ENCODE results near the gene HBM. TPM values are rescaled to one million over a fixed set of nuclear protein-coding genes. Genes with fewer than 3 reads are reported as not detected.
"Not testable (repeated sequence)": the region's sequence is repeated elsewhere in the genome, so short reads cannot be mapped to it uniquely, and the experiment has no call there.

Gene HBM
- polyA plus RNA-seq, 1 of the 3 experiments (the other 2 are of a cell fraction): not detected

GRCh38 chr16:159136-159849 lies 6.5 kb upstream of the HBM start:
- Histone ChIP-seq H3K4me2 (no peak overlapping the region), H3F3A (replicated peaks; ENCODE audit: insufficient read depth) (no peaks in the 10 kb centered on the region), H3K4me1 (ENCODE audit: control insufficient read depth in 1 of 2, insufficient read depth in 2 of 2, low read depth in 1 of 2, low read length in 1 of 2) (peaks cover 0 to 7% of the 10 kb centered on the region in 2 experiments; a peak in 1 of 4 replicates), H3K36me3 (replicated peaks in 1 of 2; ENCODE audit: control insufficient read depth in 1 of 2, insufficient read depth in 2 of 2, low read length in 1 of 2) (no peaks in the 10 kb centered on the region), H3K9ac (no peak overlapping the region), H3K79me2 (ENCODE audit: insufficient read depth) (no peaks in the 10 kb centered on the region), H2AFZ (ENCODE audit: low read depth) (no peak overlapping the region), H3K27me3 (ENCODE audit: insufficient read depth) (no peaks in the 10 kb centered on the region; the same call in 1 of the 2 replicates), H4K20me1 (ENCODE audit: insufficient read depth) (no peaks in the 10 kb centered on the region), H3K27ac (ENCODE audit: low read depth in 2 of 2, low read length in 1 of 2) (no peak overlapping the region), H3K4me3 (ENCODE audit: low read depth in 2 of 2, low read length in 1 of 2) (no peak overlapping the region), H3K9me2 (no peaks in the 10 kb centered on the region), H3K9me3 (no peaks in the 10 kb centered on the region)
- POLR2A ChIA-PET: no interaction called here
- TF ChIP-seq NRF1 (IDR thresholded peaks at IDR 0.05; ENCODE audit: low read depth, low read length) (no peak), YY1 (IDR thresholded peaks at IDR 0.05; ENCODE audit: low read depth) (no peak), EZH2phosphoT487 (IDR thresholded peaks at IDR 0.05; ENCODE audit: borderline replicate concordance, low read depth) (no peak), EP300 (IDR thresholded peaks at IDR 0.05; ENCODE audit: borderline replicate concordance in 1 of 2, low read depth in 1 of 2, low read length in 1 of 2) (no peak), POLR2AphosphoS5 (IDR thresholded peaks at IDR 0.05; ENCODE audit: low read depth, low read length) (no peak), CHD2 (IDR thresholded peaks at IDR 0.05; ENCODE audit: low read length, partially characterized antibody) (no peak), GABPA (IDR thresholded peaks at IDR 0.05; ENCODE audit: low read depth) (no peak), MXI1 (IDR thresholded peaks at IDR 0.05; ENCODE audit: low read depth, low read length) (no peak), FOXM1 (IDR thresholded peaks at IDR 0.05; ENCODE audit: low read depth) (no peak), SMC3 (IDR thresholded peaks at IDR 0.05; ENCODE audit: low read depth, low read length) (no peak), JUND (IDR thresholded peaks at IDR 0.05) (no peak), SIN3A (IDR thresholded peaks at IDR 0.05; ENCODE audit: borderline replicate concordance, low read depth, low read length) (no peak), TEAD4 (IDR thresholded peaks at IDR 0.05; ENCODE audit: borderline replicate concordance, insufficient read depth) (no peak), GATA2 (CRISPR knock-in tag; IDR thresholded peaks at IDR 0.05) (no peak), RFX5 (IDR thresholded peaks at IDR 0.05; ENCODE audit: low read length) (no peak), NFIC (IDR thresholded peaks at IDR 0.05; ENCODE audit: borderline replicate concordance) (no peak), TAF1 (IDR thresholded peaks at IDR 0.05; ENCODE audit: borderline replicate concordance, low read depth, low read length) (no peak)
- TF ChIP-seq, protein P1, sequence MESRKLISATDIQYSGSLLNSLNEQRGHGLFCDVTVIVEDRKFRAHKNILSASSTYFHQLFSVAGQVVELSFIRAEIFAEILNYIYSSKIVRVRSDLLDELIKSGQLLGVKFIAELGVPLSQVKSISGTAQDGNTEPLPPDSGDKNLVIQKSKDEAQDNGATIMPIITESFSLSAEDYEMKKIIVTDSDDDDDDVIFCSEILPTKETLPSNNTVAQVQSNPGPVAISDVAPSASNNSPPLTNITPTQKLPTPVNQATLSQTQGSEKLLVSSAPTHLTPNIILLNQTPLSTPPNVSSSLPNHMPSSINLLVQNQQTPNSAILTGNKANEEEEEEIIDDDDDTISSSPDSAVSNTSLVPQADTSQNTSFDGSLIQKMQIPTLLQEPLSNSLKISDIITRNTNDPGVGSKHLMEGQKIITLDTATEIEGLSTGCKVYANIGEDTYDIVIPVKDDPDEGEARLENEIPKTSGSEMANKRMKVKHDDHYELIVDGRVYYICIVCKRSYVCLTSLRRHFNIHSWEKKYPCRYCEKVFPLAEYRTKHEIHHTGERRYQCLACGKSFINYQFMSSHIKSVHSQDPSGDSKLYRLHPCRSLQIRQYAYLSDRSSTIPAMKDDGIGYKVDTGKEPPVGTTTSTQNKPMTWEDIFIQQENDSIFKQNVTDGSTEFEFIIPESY (IDR thresholded peaks at IDR 0.05; ENCODE audit: borderline replicate concordance, low read depth): no peak
- TF ChIP-seq, protein P2, sequence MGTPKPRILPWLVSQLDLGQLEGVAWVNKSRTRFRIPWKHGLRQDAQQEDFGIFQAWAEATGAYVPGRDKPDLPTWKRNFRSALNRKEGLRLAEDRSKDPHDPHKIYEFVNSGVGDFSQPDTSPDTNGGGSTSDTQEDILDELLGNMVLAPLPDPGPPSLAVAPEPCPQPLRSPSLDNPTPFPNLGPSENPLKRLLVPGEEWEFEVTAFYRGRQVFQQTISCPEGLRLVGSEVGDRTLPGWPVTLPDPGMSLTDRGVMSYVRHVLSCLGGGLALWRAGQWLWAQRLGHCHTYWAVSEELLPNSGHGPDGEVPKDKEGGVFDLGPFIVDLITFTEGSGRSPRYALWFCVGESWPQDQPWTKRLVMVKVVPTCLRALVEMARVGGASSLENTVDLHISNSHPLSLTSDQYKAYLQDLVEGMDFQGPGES (IDR thresholded peaks at IDR 0.05; ENCODE audit: low read depth, low read length): no peak
- WGBS (ENCODE audit: low lambda C conversion rate): 40% methylated on average over 6 of the region's 6 CpGs
- no peak for DNase-seq
- CTCF ChIA-PET: interaction anchor here (1.0 to 1.1 kb wide), 2 partner anchors 23 to 93 kb away, joined by 3 to 4 read pairs; no protein-coding TSS in a partner anchor

DNA sequence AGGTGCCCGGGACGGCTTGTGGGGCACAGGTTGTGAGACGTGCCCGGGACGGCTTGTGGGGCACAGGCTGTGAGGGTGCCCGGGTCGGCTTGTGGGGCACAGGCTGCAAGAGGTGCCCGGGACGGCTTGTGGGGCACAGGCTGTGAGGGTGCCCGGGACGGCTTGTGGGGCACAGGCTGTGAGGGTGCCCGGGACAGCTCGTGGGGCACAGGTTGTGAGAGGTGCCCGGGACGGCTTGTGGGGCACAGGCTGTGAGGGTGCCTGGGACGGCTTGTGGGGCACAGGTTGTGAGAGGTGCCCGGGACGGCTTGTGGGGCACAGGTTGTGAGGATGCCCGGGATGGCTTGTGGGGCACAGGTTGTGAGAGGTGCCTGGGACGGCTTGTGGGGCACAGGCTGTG lies 5.5 kb upstream of the HBM start:
- DNase-seq; POLR2A ChIA-PET; H4K20me1 ChIP-seq (ENCODE audit: insufficient read depth); H3K9me2 ChIP-seq; H3F3A ChIP-seq (replicated peaks; ENCODE audit: insufficient read depth); H3K9me3 ChIP-seq; H3K4me2 ChIP-seq; H3K79me2 ChIP-seq (ENCODE audit: insufficient read depth); H3K9ac ChIP-seq; H3K27me3 ChIP-seq (ENCODE audit: insufficient read depth); H3K36me3 ChIP-seq (replicated peaks in 1 of 2; ENCODE audit: control insufficient read depth in 1 of 2, insufficient read depth in 2 of 2, low read length in 1 of 2); H3K4me3 ChIP-seq (ENCODE audit: low read depth in 2 of 2, low read length in 1 of 2); H2AFZ ChIP-seq (ENCODE audit: low read depth); H3K4me1 ChIP-seq (ENCODE audit: control insufficient read depth in 1 of 2, insufficient read depth in 2 of 2, low read depth in 1 of 2, low read length in 1 of 2); H3K27ac ChIP-seq (ENCODE audit: low read depth in 2 of 2, low read length in 1 of 2): not testable (repeated sequence)
- CTCF ChIA-PET: interaction anchor here (1.0 kb wide), 1 partner anchor 22 kb away, joined by 3 read pairs; no protein-coding TSS in a partner anchor
- WGBS (ENCODE audit: low lambda C conversion rate): 41% methylated on average over 13 of the region's 20 CpGs

Data from SK-N-SH (cell line).